HG03460 (cell line): ENCODE results near the gene RBFOX2.

Experiments used
- ATAC-seq: cut with Tn5 transposase; IDR thresholded peaks from one replicate; pipeline ENCODE4 v1.9.1; 2021; ENCODE audit not compliant: unreplicated experiment

Gene RBFOX2

GRCh38 chr22:35978889-35979288 is 49.7 kb downstream of the RBFOX2 start:
- no peak for ATAC-seq

DNA sequence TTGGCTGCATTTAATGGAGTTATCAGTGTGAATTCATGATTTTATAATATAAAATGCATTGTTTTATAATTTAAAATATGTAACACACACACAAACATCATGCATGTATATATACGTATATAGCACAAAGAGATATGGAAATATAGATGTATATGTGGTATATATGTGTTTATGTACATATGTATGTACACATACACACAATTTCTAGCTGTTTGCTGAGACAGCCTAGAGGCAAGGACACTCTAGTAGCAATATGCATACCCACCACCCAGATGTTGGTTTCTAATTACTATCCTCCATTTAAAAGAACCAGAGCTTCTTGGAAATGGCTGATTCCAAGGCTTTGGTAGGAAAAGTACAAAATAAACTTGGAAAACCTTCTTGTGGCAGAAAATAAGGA is 50.4 kb downstream of the RBFOX2 start:
- no peak for ATAC-seq

- ATAC-seq = no peak
Observed at GRCh38 chr22:35977136-35977535, 51.5 kb downstream of the RBFOX2 start.

DNA sequence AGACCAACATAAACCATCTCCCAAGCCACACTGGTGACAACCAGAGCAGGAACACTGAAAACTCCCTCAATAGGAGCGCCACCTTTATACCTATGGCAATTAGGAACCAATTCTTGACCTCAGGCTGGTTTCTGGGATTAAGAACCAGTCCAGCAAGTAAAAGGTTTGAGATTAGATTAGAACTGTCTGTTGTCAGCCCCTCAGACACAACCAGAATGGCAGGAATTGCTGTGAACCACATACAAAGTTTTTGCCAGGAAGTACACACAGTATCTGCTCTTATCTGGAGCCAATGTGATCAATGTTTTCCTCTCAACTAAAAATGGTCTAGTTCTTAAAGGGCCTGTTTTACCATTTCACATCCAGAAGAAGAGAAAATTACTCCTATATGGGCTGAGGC is 55.2 kb downstream of the RBFOX2 start:
- no peak for ATAC-seq

GRCh38 chr22:35972559-35972958 is 56.1 kb downstream of the RBFOX2 start:
- ATAC-seq = no peak

DNA sequence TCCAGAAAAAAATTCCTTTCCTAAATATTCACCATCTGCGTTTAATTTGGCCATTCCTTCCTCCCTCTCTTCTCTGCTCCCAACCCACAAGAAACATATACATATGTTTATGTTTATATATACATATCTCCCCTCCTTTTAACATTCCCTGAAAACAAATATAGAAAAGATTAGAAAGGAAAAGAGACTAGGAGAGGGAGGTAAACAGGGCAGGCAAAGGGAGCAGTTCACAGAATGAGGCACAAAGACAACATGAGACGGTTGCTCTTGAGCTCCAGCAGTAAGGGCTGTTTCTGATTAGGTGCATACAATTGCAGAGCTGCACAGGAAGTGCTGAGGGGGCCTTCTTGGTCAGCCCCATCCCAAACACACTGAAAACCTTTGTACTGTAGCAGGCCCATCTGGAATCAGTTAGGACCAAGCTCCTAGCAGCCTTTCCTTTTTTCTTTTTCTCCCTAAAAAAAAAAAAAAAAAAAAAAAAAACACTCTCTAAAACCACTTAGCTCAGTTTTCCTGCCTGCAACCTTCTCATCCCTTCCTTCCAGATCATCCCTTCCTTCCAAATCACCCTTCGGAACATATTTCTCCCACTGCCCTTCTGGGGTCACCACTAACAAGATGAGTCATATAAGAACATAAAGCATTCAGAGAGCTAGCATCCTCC is 57.0 kb downstream of the RBFOX2 start:
- ATAC-seq = no peak

DNA sequence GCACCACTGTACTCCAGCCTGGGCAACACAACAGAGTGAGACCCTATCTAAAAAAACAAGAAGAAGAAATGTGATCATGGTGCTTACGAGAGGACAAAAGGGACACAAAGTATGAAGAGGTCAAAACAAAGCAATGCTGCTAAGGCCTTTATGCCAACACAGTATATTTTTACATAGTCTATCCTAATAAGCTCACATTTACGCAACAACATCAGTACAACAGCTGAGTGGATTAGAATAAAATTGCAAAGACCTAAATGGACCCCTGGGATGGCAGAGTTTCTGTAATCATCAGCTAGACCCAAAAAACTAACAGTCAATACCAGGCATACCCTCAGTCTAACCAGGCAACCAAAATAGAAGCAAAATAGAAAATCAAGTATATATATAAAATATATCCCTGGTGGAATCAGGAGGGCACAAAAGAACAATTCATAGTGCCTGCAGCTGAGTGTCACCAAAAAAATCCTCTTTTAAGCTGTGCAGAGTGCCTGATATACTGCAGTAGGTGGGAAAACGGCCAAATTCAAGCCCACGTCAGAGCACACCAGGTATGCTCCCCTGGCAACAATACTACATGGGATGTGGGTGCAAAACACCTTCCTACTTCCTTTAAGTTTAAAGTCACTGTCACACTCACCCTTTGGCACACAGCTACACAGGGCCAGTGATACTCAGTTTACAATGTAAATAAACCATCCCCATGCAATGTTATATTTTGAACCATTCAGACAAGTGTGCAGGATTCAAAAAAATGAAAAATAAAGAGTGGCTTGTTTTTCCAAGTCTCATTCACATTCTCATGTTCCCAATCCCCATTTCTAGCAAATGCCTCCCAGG is 57.8 kb downstream of the RBFOX2 start:
- no peak for ATAC-seq

GRCh38 chr22:35967046-35967397 is 61.6 kb downstream of the RBFOX2 start:
- ATAC-seq = no peak

GRCh38 chr22:35966314-35967045 is 62.1 kb downstream of the RBFOX2 start:
- ATAC-seq = no peak

DNA sequence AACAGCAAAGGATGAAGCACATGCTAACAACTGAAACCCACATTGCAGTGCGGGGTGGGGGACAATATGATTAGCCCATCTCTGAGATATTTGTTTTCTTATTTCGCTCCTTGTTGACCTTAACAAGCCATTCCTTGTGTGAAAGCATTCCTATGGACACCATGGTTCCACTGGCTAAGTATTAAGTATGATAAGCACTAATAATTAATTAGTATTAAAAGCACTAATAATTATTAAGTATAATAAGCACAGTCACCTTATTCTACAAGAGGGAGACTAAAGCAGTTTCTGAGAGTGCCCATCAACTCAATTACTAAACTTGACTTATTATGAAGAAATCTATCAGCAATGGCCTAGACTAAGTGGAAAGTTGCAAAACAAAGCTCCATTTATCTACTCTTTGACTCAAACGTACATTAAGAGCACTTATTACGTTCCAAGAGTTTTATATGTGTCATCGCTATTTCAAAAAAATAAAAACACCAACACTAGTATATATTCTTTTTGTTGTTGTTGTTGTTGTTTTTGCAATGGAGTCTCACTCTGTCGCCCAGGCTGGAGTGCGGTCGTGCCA is 65.3 kb downstream of the RBFOX2 start:
- ATAC-seq = no peak

DNA sequence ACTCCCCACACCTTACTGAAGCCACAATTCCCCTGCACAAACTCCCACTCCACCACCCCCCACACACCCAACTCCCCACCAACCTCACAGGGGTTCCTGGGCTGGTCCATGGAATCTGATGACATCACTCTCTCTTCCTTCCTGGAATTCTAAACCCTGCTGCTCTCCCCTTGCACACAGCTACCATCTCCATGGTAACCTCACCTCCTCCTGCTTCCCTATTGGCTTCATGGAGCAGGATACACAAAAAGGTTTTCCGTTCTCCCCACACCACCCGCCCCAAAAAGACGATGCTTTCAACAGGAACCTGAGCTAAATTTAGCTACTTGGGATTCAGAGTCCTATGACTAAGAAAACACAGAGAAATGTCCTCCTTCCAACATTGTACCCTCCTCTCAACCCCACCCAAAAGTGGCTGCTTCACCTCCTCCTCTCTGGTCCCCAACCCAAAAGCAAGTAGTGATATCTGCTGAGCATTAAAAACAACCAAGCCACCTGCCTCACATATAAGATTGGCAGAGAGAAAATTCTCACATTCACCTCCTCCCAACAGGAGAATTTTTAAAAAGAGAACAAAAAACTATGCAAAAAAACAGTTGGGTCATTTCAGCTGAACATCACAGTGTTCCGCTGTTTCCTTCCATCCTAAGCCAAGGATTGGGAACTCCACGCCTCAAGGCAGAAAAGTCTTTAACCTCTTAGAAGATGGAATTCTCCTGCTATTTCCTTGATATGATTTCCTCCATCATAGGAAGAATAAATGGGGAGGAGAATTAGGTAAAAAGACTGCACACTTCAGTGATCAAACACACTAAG is 66.9 kb downstream of the RBFOX2 start:
- ATAC-seq = no peak

- no peak for ATAC-seq
Observed at GRCh38 chr22:35960854-35961253, 67.8 kb downstream of the RBFOX2 start.

- no peak for ATAC-seq
Observed at GRCh38 chr22:35959121-35959800, 69.4 kb downstream of the RBFOX2 start.

DNA sequence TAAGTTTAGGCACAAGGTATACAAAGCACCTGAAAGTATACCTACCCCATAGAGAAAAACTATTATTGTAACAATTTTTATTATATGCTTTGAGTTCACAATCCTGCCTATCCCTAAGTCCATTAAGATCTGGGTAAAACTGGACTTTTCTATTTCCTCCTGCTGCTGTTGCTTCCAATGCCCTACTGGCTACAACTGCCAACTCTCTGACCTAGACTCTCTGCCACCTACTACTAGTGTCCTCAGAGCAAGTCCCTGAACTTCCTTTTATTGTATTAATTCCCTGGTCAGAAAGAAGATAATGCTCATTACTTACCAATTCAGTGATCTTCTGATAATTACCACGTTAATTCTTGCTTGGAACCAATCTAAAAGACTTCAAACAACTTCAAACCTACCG is 70.3 kb downstream of the RBFOX2 start:
- no peak for ATAC-seq

DNA sequence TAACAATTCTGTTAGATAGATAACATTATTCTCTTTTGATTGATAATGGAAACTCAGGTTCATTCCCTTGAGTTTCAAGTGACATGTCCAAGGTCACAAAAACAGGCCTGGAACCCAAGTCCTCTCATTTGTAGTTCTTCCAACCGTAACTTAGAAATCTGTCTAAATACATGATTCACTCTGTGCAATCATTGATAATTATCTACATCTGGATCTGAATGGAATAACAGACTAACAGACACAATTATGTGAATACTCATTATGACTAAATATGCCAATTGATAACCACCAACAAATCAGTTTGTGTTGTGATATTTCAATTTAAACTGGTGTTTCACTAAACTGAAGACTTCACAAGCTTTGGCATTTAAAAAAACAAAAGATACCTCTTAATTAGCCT is 71.0 kb downstream of the RBFOX2 start:
- no peak for ATAC-seq

GRCh38 chr22:35956850-35957249 is 71.8 kb downstream of the RBFOX2 start:
- no peak for ATAC-seq

DNA sequence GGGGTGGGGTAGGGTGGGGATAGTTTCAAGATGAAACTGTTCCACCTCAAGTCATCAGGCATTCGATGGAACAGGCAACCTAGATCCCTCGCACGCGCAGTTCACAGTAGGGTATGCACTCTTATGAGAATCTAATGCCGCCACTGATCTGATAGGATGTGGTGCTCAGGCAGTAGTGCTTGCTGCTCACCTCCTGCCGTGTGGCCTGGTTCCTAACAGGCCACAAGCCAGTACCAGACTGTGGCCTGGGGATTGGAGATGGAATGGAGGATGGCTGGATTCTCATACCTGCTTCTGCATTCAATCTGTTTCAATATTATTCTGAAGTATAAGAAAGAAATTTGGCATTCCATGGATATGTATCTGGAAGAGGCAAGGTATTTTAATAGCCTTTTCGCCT is 73.1 kb downstream of the RBFOX2 start:
- ATAC-seq = no peak

GRCh38 chr22:35952576-35952975 is 76.0 kb downstream of the RBFOX2 start:
- no peak for ATAC-seq

GRCh38 chr22:35950262-35950661 is 78.4 kb downstream of the RBFOX2 start:
- no peak for ATAC-seq

- no peak for ATAC-seq
Observed at GRCh38 chr22:35949243-35949642, 79.4 kb downstream of the RBFOX2 start.
